Memory B cell (primary cell): ENCODE measurements around the gene PYDC1.

Experiments
- ATAC-seq: fragments of 150-1000 bp; cut with Tn5 transposase; 2 replicates; pipeline ENCODE4 v1.10.0; 2021; ENCODE audit warnings: low read depth, mild to moderate bottlenecking, moderate library complexity
- DNase-seq, 2 donors: peaks; one replicate each; pipeline ENCODE4 v3.0.0; 2022; ENCODE audit warnings: low spot score in 2 of 2
- H3K27ac Mint-ChIP-seq: one replicate; pipeline ENCODE4 v1.8.0; 2022; ENCODE audit warnings: mild to moderate bottlenecking, moderate library complexity, mixed read lengths
- H3K27me3 Mint-ChIP-seq: one replicate; pipeline ENCODE4 v1.8.0; 2022; ENCODE audit warnings: mixed read lengths
- H3K36me3 Mint-ChIP-seq: one replicate; pipeline ENCODE4 v1.8.0; 2022; ENCODE audit warnings: mild to moderate bottlenecking, mixed read lengths
- H3K4me1 Mint-ChIP-seq: one replicate; pipeline ENCODE4 v1.8.0; 2022; ENCODE audit warnings: mixed read lengths
- H3K4me3 Mint-ChIP-seq: one replicate; pipeline ENCODE4 v1.8.0; 2022; ENCODE audit warnings: mild to moderate bottlenecking, moderate library complexity, mixed read lengths
- H3K9me3 Mint-ChIP-seq: one replicate; pipeline ENCODE4 v1.8.0; 2022; ENCODE audit warnings: mixed read lengths

The PYDC1 gene

GRCh38 chr16:31243734-31244670 is 27.1 kb upstream of the PYDC1 start:
- Mint-ChIP-seq H3K4me3 (peak overlapping the region; percentile 15), H3K27ac (no peak overlapping the region), H3K27me3 (no peaks in the 10 kb centered on the region), H3K36me3 (no peaks in the 10 kb centered on the region), H3K9me3 (no peaks in the 10 kb centered on the region), H3K4me1 (peaks cover 7% of the 10 kb centered on the region)
- DNase-seq (peak in 1 of 2 donors; percentile 50), ATAC-seq (peak; percentile 98)

GRCh38 chr16:31242206-31242605 is 25.3 kb upstream of the PYDC1 start:
- no peak for DNase-seq
- Mint-ChIP-seq H3K27me3 (no peaks in the 10 kb centered on the region), H3K4me3 (no peak overlapping the region), H3K9me3 (no peaks in the 10 kb centered on the region), H3K27ac (no peak overlapping the region), H3K4me1 (peaks cover 7% of the 10 kb centered on the region), H3K36me3 (no peaks in the 10 kb centered on the region)
- ATAC-seq: no peak

DNA sequence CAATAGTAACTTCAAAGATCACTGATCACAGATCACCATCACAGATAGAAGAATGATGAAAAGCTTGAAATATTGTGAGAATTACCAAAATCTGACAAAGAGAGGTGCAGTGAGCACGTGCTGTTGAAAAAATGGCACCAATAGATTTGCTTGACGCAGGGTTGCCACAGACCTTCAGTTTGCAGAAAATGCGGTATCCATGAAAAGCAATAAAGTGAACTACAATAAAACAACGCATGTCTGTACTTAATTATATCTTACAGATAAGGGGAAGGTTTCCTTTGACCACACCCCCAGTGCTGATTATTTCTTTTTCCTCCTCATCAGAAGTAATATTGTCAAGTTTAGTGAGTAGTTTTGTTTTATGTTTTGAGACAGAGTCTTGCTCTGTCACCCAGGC is 21.1 kb upstream of the PYDC1 start:
- no peaks in the 10 kb centered on the region for H3K27me3 Mint-ChIP-seq
- DNase-seq (no peak), ATAC-seq (no peak)
- H3K36me3 Mint-ChIP-seq: no peaks in the 10 kb centered on the region
- no peak overlapping the region for H3K27ac Mint-ChIP-seq
- peaks cover 6% of the 10 kb centered on the region for H3K4me1 Mint-ChIP-seq
- peaks cover 2% of the 10 kb centered on the region for H3K9me3 Mint-ChIP-seq
- no peak overlapping the region for H3K4me3 Mint-ChIP-seq

- Mint-ChIP-seq H3K4me1 (no peaks in the 10 kb centered on the region), H3K27me3 (no peaks in the 10 kb centered on the region), H3K36me3 (no peaks in the 10 kb centered on the region), H3K4me3 (no peak overlapping the region), H3K9me3 (no peaks in the 10 kb centered on the region), H3K27ac (no peak overlapping the region)
- no peak for ATAC-seq
- no peak for DNase-seq
These were observed 12.6 kb upstream of the PYDC1 start for GRCh38 chr16:31229501-31229900.

- Mint-ChIP-seq H3K9me3 (no peaks in the 10 kb centered on the region), H3K27ac (no peak overlapping the region), H3K4me1 (no peaks in the 10 kb centered on the region), H3K27me3 (no peaks in the 10 kb centered on the region), H3K36me3 (no peaks in the 10 kb centered on the region), H3K4me3 (no peak overlapping the region)
- no peak for DNase-seq
- ATAC-seq: no peak
These were observed 11.3 kb upstream of the PYDC1 start for GRCh38 chr16:31228206-31228605.

DNA sequence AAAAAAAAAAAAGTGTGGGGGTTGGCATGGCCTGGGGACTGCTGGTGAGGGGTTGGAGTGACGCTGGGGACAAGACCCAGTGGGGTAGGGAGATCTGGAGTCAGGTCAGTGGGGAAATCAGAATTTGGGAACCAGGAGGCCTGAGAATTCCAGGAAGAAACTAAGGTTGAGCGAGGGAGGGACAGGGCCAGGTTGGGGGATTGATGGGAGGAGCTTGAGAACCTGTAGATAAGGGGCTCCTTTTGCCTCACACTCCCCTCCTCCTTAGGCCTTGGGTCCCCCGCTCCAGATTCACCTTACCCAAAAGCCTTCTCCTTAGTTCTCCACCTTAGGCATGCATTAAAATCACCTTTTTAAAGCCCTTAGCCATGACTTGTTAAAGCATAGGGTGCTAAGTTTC is 8.3 kb upstream of the PYDC1 start:
- ATAC-seq (no peak), DNase-seq (no peak)
- Mint-ChIP-seq H3K4me3 (no peak overlapping the region), H3K9me3 (no peaks in the 10 kb centered on the region), H3K4me1 (peaks cover 9% of the 10 kb centered on the region), H3K27ac (no peak overlapping the region), H3K36me3 (no peaks in the 10 kb centered on the region), H3K27me3 (peaks cover 13% of the 10 kb centered on the region)

DNA sequence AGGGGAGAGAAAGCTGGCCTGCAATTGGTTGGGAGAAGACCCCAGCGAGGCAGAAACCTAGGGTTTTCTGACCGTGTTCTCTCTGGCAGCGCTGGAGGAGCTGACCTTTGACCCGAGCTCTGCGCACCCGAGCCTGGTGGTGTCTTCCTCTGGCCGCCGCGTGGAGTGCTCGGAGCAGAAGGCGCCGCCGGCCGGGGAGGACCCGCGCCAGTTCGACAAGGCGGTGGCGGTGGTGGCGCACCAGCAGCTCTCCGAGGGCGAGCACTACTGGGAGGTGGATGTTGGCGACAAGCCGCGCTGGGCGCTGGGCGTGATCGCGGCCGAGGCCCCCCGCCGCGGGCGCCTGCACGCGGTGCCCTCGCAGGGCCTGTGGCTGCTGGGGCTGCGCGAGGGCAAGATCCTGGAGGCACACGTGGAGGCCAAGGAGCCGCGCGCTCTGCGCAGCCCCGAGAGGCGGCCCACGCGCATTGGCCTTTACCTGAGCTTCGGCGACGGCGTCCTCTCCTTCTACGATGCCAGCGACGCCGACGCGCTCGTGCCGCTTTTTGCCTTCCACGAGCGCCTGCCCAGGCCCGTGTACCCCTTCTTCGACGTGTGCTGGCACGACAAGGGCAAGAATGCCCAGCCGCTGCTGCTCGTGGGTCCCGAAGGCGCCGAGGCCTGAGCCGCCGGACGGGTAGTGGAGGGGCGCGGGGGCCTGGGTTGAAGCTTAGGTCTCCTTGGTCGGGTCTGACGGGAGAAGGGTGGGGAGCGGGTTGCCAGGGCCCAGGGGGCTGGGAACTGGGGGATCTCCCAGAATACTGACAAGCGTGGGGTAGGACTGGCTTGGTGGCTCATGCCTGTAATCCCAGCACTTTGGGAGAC is 7.4 kb upstream of the PYDC1 start:
- no peaks in the 10 kb centered on the region for H3K9me3 Mint-ChIP-seq
- no peaks in the 10 kb centered on the region for H3K36me3 Mint-ChIP-seq

GRCh38 chr16:31223044-31223443 is 6.1 kb upstream of the PYDC1 start:
- H3K36me3 Mint-ChIP-seq: no peaks in the 10 kb centered on the region
- no peak overlapping the region for H3K27ac Mint-ChIP-seq
- no peak for ATAC-seq
- peaks cover 10% of the 10 kb centered on the region for H3K4me1 Mint-ChIP-seq
- no peaks in the 10 kb centered on the region for H3K9me3 Mint-ChIP-seq
- no peak overlapping the region for H3K4me3 Mint-ChIP-seq
- H3K27me3 Mint-ChIP-seq: peaks cover 19% of the 10 kb centered on the region
- no peak for DNase-seq

More for the DNA sequence above, 7.4 kb upstream of the PYDC1 start:
- ATAC-seq: no peak
- DNase-seq: no peak
- H3K27me3 Mint-ChIP-seq: peaks cover 13% of the 10 kb centered on the region
- H3K4me3 Mint-ChIP-seq: no peak overlapping the region
- peaks cover 9% of the 10 kb centered on the region for H3K4me1 Mint-ChIP-seq
- no peak overlapping the region for H3K27ac Mint-ChIP-seq

- peaks cover 24% of the 10 kb centered on the region for H3K27me3 Mint-ChIP-seq
- H3K36me3 Mint-ChIP-seq: no peaks in the 10 kb centered on the region
- no peak overlapping the region for H3K4me3 Mint-ChIP-seq
- DNase-seq (no peak), ATAC-seq (no peak)
- peaks cover 18% of the 10 kb centered on the region for H3K4me1 Mint-ChIP-seq
- H3K9me3 Mint-ChIP-seq: no peaks in the 10 kb centered on the region
- H3K27ac Mint-ChIP-seq: no peak overlapping the region
These were observed 4.6 kb upstream of the PYDC1 start for GRCh38 chr16:31221357-31222160.

DNA sequence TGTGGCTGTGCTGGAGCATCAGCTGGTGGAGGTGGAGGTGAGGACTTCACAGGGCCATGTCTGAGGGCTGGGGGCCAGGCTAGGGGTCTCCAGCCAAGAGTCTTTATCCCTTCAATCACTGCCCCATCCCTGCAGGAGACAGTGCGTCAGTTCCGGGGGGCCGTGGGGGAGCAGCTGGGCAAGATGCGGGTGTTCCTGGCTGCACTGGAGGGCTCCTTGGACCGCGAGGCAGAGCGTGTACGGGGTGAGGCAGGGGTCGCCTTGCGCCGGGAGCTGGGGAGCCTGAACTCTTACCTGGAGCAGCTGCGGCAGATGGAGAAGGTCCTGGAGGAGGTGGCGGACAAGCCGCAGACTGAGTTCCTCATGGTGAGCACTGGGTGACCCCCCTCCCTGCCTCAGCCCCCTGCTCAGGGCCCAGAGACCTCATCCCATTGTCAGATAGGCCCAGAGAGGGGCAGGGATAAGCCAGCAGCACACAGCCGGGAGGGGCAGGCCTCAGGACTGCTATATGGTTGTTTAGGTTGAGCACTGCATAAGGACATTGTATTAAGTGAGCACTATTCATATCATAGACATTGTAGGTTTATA is 2.3 kb upstream of the PYDC1 start:
- no peak for DNase-seq
- H3K4me3 Mint-ChIP-seq: no peak overlapping the region
- H3K27ac Mint-ChIP-seq: no peak overlapping the region
- peaks cover 26% of the 10 kb centered on the region for H3K4me1 Mint-ChIP-seq
- H3K27me3 Mint-ChIP-seq: peaks cover 24% of the 10 kb centered on the region
- no peak for ATAC-seq
- H3K9me3 Mint-ChIP-seq: no peaks in the 10 kb centered on the region
- H3K36me3 Mint-ChIP-seq: no peaks in the 10 kb centered on the region

GRCh38 chr16:31217136-31217530 is 198 bp upstream of the PYDC1 start:
- Mint-ChIP-seq H3K9me3 (no peaks in the 10 kb centered on the region), H3K27me3 (peaks cover 24% of the 10 kb centered on the region), H3K27ac (no peak overlapping the region), H3K4me3 (peak overlapping the region; percentile 82), H3K36me3 (no peaks in the 10 kb centered on the region), H3K4me1 (peaks cover 29% of the 10 kb centered on the region)
- no peak for DNase-seq
- no peak for ATAC-seq

GRCh38 chr16:31215287-31216162 is 1.4 kb downstream of the PYDC1 start:
- peaks cover 12% of the 10 kb centered on the region for H3K27me3 Mint-ChIP-seq
- no peaks in the 10 kb centered on the region for H3K36me3 Mint-ChIP-seq
- H3K4me3 Mint-ChIP-seq: peak overlapping the region; percentile 82
- no peaks in the 10 kb centered on the region for H3K9me3 Mint-ChIP-seq
- peaks cover 26% of the 10 kb centered on the region for H3K4me1 Mint-ChIP-seq
- DNase-seq (peak in 1 of 2 donors; percentile 40), ATAC-seq (peak; percentile 54)
- H3K27ac Mint-ChIP-seq: no peak overlapping the region
